GM19463 (cell line): ENCODE measurements around the gene ADAM15.

Source experiments
- ATAC-seq: cut with Tn5 transposase; IDR thresholded peaks from one replicate; pipeline ENCODE4 v1.9.1; 2021; ENCODE audit warnings: mild to moderate bottlenecking, moderate library complexity; ENCODE audit not compliant: unreplicated experiment

ADAM15 gene

DNA sequence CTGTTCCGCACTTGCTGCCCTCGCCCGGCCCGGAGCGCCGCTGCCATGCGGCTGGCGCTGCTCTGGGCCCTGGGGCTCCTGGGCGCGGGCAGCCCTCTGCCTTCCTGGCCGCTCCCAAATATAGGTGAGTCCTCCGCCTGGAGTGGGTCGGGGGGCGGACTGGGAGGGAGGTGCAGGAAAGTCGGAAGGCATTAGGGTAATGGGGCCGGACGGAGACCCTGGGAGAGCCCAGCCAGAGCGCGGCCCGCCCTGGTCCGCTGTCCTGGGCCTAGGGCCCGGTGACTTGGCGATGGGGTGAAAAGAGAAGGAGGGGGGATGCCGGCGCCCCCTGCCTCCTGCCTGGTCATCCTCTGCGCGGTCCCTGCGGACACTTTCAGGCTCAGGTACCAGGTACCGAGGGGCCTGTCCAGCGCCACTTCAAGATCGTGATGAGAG lies 243 bp downstream of the ADAM15 start:
- ATAC-seq, result peak; percentile 6

DNA sequence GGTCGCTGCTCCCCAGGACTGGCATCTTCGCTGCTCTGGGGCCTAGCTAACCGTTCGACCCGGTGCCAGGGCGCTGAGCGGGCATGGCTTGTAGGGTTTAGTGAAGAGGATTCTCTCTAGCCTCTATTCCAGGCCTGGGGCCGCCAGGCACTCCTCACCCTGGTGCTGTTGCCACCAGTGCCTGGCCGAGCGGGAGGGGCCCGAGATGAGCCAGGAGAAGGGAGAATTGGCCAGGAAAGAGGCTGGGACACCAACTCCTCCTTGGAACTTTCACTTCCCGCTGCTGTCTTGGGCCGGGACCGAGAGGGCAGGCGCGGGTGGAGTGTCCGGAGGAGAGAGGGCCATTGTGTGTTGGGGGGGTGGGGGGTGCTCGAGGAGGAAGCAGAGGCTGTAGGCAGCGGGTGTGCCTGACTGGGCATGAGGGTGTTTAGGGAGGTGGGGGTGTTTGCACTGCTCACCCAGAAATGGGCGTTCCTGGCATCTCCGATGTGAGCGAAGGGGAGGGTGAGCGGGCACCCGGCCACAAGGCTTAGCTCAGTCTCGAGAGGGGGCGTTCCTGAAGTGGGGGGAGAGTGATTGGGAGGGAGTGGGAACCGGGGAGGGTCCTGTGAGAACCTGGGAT lies 772 bp downstream of the ADAM15 start:
- ATAC-seq, result no peak

DNA sequence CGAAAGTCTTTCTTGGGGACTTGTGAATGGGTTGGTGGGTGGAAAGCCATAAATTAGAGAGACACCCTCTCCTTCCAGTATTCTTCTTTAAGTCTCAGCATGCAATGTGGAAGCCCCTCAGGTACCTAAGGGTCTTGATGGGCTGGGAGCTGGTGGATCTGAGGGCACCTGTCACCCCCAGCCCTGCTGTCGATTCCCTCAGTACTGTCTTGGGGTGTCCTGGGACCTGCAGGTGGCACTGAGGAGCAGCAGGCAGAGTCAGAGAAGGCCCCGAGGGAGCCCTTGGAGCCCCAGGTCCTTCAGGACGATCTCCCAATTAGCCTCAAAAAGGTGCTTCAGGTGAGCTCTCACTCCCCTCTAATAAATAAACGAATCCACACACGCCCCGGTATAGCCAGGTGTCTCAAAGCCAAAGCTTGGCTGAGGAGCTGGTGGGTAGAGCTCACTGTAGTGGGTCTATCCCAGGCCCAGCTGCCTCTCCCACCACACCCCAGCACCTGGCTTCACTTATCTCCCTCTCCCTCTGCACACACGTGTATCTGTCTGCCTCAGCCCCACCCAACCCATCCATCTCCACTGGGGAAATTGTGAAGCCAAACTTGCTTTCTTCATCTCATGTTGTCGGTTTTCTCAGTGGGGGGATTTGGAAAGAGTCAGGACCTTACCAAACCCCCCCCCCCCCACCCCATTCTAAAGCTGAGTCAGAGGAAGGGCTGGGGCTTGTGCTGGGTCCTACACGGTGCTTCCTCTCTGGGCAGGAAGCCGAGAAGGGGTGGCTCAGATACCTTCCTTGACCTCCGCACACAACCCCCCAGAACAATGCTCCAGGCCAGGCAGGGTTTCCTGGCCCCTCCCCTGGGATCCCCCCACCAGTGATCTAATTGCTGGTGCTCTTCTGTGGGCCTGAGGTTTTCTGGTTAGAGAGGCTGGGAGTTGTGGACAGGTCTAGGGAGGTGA lies 1.6 kb downstream of the ADAM15 start:
- ATAC-seq, result no peak

DNA sequence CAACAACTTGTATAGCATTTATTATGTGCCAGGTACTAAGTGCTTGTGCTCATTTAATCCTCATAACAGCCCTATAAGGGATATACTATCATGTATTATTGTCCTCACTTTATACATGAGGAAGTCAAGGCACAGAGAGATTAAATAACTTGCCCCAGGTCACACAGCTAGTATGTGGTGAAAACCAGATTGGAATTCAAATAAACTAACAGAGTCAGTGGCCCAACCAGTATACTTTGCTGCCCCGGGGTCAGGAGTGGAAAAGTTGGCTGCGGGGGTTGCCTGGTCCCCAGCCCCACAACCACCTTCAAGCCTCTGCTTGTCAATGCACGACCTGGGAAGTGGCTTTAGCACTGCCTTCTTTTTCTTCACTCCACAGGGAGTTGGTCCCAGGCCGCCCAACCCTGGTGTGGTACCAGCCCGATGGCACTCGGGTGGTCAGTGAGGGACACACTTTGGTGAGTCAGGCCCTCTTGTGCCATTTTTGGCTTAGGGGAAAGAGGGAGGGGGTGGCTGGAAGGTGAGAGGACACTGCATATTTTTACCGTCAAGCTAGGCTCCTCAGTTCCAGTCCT lies 2.5 kb downstream of the ADAM15 start:
- no peak for ATAC-seq

DNA sequence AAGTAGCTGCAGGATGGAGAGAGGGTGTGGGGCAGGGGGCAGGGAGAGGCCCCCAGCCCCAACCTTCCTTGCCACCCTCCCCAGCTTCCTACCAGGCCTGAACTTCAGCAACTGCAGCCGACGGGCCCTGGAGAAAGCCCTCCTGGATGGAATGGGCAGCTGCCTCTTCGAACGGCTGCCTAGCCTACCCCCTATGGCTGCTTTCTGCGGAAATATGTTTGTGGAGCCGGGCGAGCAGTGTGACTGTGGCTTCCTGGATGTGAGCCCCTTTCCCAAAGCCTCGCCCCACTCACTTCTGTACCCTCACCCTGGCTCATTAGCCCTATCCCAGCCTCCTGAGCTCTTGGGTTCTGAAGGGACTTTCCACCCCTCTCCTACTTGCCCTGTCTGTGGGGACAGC lies 6.0 kb downstream of the ADAM15 start:
- no peak for ATAC-seq

DNA sequence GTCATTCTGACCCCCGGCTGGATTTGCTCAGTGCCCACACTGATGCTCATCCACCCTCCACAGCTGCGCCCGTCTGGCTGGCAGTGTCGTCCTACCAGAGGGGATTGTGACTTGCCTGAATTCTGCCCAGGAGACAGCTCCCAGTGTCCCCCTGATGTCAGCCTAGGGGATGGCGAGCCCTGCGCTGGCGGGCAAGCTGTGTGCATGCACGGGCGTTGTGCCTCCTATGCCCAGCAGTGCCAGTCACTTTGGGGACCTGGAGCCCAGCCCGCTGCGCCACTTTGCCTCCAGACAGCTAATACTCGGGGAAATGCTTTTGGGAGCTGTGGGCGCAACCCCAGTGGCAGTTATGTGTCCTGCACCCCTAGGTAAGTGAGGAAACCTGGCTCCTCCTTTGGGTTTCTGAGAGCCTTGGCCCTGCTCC lies 6.7 kb downstream of the ADAM15 start:
- no peak for ATAC-seq

DNA sequence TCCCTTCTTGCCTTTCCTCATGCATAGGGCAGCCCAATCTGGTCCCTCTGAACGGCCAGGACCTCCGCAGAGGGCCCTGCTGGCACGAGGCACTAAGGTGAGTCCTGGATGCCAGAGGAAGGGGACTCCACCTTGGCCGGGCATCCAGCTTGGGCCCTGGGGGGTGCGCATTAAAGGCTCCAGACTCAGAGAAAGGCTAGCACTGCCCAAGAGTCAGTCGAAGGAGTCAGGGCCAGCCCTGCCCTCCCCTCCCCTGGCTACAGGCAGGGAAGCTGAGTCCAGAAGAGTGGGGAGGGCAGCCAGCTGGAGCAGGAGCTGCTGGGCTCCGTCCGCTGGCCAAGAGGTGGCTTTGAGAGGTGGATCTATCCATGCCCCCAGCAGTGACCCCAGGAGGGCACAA lies 9.6 kb downstream of the ADAM15 start:
- no peak for ATAC-seq

DNA sequence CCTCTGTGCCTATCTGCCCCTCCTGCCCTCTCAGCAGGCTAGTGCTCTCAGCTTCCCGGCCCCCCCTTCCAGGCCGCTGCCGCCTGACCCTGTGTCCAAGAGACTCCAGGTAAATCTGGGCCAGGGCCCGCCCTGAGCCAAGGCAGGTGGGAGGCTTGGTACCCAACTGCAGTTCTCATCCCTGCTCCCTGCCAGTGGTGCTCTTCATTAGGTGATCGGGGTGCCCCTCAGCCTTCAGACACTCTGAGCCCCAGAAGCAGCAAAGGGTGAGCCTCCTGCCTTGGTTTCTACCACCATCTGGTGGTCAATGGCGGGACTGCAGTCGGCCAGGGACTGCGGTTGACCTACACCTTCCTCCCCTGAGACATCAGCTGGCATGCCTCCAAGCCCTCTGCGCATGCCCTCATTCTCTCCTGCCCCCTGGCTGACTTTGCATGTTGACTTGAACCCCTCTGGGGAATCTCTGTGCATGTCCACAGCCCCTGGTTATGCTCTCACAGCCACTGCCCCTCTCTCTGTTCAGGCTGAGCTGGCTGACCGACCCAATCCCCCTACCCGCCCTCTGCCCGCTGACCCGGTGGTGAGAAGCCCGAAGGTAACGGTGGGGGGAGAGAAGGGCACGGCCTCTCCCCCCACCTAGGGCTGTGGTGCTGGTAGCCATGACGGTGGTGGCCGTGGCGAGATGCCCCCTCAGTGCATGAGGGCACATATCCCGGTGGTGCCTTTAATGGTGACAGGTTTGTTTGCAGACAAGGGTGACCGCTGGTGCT lies 10.4 kb downstream of the ADAM15 start:
- peak; percentile 40 for ATAC-seq

DNA sequence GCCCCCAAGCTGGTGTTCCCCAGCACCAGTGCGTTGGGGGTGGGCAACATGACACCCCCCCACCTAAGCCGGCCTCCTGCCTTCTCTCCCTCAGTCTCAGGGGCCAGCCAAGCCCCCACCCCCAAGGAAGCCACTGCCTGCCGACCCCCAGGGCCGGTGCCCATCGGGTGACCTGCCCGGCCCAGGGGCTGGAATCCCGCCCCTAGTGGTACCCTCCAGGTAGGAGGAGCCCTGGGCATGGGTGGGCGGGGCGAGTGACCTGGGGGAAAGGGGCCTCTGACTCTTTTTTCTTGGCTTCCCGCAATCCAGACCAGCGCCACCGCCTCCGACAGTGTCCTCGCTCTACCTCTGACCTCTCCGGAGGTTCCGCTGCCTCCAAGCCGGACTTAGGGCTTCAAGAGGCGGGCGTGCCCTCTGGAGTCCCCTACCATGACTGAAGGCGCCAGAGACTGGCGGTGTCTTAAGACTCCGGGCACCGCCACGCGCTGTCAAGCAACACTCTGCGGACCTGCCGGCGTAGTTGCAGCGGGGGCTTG lies 11.1 kb downstream of the ADAM15 start:
- ATAC-seq, result no peak

DNA sequence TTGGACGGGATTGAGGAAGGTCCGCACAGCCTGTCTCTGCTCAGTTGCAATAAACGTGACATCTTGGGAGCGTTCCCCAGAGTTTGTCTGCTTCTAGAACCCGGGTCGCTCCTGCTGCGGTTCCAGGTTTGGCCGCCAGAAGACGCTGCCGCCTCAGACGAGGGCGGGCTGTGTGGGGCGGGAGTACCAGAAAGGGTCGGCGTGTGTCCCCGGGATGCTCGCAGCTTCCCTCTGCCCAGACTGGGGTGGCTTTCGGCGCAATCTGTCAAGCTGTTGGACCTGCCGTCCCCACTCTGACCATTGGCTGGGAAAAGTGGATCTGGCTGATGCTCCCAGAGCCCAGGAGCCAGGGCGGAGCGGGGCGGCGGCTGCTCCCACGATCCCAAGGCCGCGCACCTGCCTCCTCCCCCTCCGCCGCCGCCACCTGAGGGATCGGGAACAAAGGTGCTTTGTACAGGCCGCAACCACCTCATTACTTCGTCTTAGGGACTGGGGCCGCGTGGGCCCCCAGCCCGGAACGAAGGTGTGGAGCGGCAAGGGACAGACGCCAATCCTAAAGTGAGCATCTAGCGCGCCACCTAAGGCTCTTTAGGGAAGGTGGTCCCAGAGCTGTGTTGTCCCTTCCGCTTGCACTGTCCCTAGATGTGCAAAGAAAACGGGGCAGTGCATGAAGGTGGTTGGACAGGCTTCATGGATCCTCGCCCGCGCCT lies 11.7 kb downstream of the ADAM15 start:
- ATAC-seq, result no peak

DNA sequence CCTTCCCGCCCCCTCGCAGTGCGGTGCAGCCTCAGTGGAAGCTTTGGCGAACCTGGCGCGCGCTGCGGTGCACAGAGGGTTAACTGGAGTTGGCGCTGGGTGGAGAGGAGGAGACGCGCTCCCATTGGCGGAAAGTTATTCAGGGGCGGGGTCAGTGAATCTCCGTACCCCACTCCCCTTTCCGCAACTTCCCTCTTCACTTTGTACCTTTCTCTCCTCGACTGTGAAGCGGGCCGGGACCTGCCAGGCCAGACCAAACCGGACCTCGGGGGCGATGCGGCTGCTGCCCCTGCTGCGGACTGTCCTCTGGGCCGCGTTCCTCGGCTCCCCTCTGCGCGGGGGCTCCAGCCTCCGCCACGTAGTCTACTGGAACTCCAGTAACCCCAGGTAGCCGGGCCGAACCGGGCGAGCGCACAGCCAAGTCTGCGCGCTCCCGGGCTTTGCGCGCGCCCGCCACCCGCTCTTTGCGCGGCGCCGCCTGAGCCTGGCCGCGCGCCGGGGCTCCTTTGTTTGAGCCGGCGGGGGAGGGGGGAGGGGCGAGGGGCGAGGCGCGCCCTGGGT lies 12.5 kb downstream of the ADAM15 start, which contains the start of gene EFNA4:
Gene EFNA4, plus strand, starts transcription at position 191 of the 561 bp plus-strand sequence. Its CDS starts 84 bp downstream, at position 275.
- ATAC-seq, result peak; percentile 75

DNA sequence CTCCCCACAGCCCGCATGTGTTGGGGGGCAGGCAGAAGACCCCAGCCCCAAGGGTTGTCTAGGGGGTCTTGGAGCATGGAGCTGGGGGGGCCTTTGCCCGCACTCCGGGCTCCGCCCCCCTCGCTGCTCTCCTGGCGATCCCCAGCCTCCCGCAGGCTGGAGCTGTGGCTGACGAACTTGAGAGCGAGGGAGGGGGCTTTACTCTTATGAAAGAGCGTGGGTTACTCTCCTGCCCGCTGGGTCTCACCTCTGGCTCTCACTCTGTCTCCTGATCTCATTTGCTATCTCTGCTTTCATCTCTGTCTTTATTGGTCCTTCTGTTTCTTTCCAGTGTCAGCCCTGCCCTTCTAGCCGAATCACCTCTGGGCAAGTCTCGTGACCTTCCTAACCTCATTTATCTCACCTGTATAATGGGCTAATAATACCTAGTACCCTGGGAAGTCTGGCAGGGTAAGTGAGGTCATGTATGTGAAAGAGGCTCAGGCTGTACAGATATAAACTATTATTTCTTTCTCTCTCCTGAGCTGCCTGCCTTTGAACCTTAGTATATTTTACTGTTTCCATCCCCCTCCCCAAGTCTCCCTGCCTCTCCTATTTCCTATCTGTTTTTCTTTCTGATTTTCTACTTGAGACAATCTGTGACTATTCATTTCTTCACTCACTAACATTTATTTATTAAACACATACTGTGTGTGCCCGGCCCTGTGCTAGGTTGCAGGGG lies 13.2 kb downstream of the ADAM15 start:
- ATAC-seq, result no peak

DNA sequence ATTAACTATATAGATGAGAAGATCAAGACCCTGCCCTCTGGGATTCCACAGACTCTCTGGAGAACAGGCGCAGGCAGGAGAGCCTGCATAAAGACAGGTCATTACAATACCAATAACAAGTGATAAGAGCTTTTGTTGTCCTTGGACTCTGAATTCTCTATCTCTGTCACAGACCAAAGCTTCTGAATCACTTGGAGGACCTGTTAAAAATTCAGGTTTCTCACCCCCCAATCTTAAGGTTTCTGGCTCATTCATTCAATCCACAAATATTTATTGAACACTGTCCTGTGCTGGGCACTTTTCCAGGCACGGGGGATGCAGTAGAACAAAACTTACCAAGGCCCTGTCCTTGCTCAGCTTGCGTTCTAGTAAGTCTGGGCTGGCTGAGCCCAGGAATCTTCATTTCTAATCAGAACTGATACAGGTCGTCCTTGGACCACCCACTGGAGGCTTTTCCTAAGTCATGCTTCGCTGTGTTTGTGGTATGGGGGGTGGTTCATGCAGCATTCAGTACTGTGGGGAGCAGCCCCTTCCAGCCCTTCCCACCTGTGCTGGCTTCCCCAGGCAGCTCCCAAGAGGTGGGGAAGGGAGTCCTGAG lies 13.8 kb downstream of the ADAM15 start:
- no peak for ATAC-seq

DNA sequence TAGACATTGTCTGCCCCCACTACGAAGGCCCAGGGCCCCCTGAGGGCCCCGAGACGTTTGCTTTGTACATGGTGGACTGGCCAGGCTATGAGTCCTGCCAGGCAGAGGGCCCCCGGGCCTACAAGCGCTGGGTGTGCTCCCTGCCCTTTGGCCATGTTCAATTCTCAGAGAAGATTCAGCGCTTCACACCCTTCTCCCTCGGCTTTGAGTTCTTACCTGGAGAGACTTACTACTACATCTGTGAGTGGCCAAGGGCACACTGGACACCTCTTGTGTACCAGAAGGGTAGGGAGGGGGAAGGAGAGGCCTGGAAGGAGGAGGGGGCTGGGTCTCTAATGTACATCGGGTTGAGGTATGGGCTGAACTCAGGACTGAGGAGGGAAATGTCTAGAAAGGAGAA lies 15.7 kb downstream of the ADAM15 start:
- ATAC-seq, result no peak

DNA sequence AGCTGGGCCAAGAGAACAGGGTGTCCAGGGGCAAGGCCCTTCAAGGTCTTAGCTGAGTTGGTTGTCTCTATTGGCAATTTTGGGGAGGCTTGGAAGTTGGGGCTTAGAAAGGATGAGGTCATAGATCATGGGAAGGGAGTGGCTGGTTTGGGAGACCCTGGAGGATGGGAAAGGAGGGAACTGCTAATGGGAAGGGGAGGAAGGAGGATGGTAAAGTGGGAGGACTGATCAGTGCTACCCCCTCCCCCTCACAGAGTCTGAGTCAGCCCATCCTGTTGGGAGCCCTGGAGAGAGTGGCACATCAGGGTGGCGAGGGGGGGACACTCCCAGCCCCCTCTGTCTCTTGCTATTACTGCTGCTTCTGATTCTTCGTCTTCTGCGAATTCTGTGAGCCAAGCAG lies 17.5 kb downstream of the ADAM15 start:
- no peak for ATAC-seq

DNA sequence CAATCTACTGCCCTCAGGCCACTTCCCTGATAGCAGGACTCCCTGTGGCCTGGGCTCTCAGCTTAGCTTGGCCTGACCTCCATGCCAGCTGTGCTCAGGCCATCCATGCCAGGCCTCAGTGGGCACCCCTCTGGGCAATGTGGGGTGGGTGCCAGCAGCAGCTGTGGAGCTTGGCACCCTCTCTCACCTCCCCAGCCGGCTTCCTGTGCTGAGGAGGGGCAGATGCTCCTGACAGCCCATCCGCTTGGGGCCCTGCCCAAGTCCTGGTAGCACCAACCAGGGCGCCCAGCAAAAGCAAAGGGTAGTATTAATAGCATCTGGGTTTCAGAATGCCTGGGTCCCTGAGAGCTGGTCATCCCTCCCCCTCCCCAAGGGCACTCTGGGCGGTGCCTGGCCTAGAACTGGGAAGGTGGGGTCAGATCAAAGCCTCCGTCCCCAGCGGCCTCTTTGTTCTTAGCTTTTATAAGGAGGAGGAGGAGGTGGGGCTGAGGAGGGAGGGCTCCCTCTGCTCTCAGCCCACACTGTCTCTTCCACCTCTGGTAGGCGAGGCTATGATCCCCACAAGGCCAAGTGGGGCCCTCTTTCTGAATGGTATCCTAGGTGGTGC lies 18.5 kb downstream of the ADAM15 start:
- no peak for ATAC-seq

DNA sequence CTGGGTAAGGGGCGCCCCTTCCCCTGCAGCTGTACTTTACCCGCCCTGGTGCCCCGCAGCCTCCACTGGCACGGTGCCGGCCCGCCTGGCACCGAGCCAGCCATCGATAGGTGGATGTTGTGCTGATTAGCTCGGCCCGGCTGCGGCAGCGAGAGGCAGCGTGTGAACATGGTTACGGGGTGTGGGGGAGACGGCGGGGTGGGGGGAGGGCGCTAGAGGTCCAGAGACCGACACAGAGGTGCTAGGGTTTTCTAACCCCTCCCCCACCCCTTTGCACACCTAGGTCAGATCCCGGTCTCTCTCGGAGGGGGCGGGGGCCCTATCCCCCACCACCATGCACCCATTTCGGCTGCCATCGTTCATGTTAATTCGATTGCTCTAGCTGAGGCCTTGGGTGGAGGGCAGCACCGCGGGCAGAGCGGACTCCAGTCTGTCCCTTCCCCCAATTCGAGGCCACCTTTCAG lies 19.1 kb downstream of the ADAM15 start:
- ATAC-seq, result no peak
